Stimulated activated CD4-positive, alpha-beta T cell treated with anti-CD3 and anti-CD28 coated beads, Interleukin-2, amount 100 ng/mL, for 24 hours (primary cell): ENCODE data around the gene PDGFRA.
A peak's percentile ranks its signal among the peaks of the same experiment; 100 is the strongest.
"Not testable (repeated sequence)": the region's sequence is repeated elsewhere in the genome, so short reads cannot be mapped to it uniquely, and the experiment has no call there.

Experiments used
- DNase-seq, 2 donors: peaks; one replicate each; pipeline ENCODE4 v3.0.0-alpha.2; 2020

Gene PDGFRA

GRCh38 chr4:54228056-54228527 lies 1.0 kb upstream of the PDGFRA start:
- peak; percentile 46 to 69 for DNase-seq

- no peak for DNase-seq
These were observed 547 bp upstream of the PDGFRA start for GRCh38 chr4:54228546-54228945.

GRCh38 chr4:54229631-54230483 lies 764 bp downstream of the PDGFRA start:
- peak in 1 of 2 donors; percentile 14 for DNase-seq

- peak in 1 of 2 donors; percentile 5 for DNase-seq
These were observed 1.7 kb downstream of the PDGFRA start for GRCh38 chr4:54230484-54231418.

- DNase-seq = no peak
These were observed 2.3 kb downstream of the PDGFRA start for GRCh38 chr4:54231419-54231767.

GRCh38 chr4:54231768-54232688 lies 2.9 kb downstream of the PDGFRA start:
- DNase-seq = peak in 1 of 2 donors; percentile 7

GRCh38 chr4:54233277-54233696 lies 4.2 kb downstream of the PDGFRA start:
- DNase-seq = peak; percentile 84 to 88

- peak; percentile 75 to 76 for DNase-seq
These were observed 4.8 kb downstream of the PDGFRA start for GRCh38 chr4:54233697-54234496.

GRCh38 chr4:54234497-54235205 lies 5.6 kb downstream of the PDGFRA start:
- no peak for DNase-seq

GRCh38 chr4:54236316-54236715 lies 7.2 kb downstream of the PDGFRA start:
- DNase-seq = not testable (repeated sequence)

- no peak for DNase-seq
These were observed 8.7 kb downstream of the PDGFRA start for GRCh38 chr4:54237770-54238169.

GRCh38 chr4:54238389-54238788 lies 9.3 kb downstream of the PDGFRA start:
- DNase-seq = no peak

GRCh38 chr4:54241268-54241823 lies 12.3 kb downstream of the PDGFRA start:
- DNase-seq = not testable (repeated sequence)

GRCh38 chr4:54243541-54243940 lies 14.4 kb downstream of the PDGFRA start:
- DNase-seq = not testable (repeated sequence)

- not testable (repeated sequence) for DNase-seq
These were observed 23.2 kb downstream of the PDGFRA start for GRCh38 chr4:54252312-54252711.

GRCh38 chr4:54254116-54254914 lies 25.2 kb downstream of the PDGFRA start:
- DNase-seq = no peak

- no peak for DNase-seq
These were observed 25.8 kb downstream of the PDGFRA start for GRCh38 chr4:54254915-54255246.

- no peak for DNase-seq
These were observed 26.8 kb downstream of the PDGFRA start for GRCh38 chr4:54255881-54256280.
